Suprapubic skin (tissue), 4 donors: Measurements from ENCODE around the gene PCED1B. TPM values are rescaled to one million over a fixed set of nuclear protein-coding genes. Genes with fewer than 3 reads are reported as not detected.

Experiments used
- DNase-seq, 2 donors: peaks; one replicate each; pipeline ENCODE4 v3.0.0-alpha.2; 2019; ENCODE audit warnings: low spot score in 2 of 2
- H3K27ac ChIP-seq: fragments of 200-600 bp; sonication (generic); one replicate; pipeline ENCODE4 v1.5.1; 2019
- H3K27me3 ChIP-seq: fragments of 200-600 bp; sonication (generic); one replicate; pipeline ENCODE4 v1.5.1; 2019
- H3K36me3 ChIP-seq: fragments of 200-600 bp; sonication (generic); one replicate; pipeline ENCODE4 v1.5.1; 2019
- H3K4me1 ChIP-seq: fragments of 200-600 bp; sonication (generic); one replicate; pipeline ENCODE4 v1.5.1; 2019
- H3K4me3 ChIP-seq: fragments of 200-600 bp; sonication (generic); one replicate; pipeline ENCODE4 v1.5.1; 2019; ENCODE audit warnings: mild to moderate bottlenecking
- H3K9me3 ChIP-seq: fragments of 200-600 bp; sonication (generic); one replicate; pipeline ENCODE4 v1.5.1; 2019
- EP300 ChIP-seq: sonication (generic); formaldehyde crosslinking; IDR thresholded peaks from one replicate; pipeline ENCODE4 v1.6.1; 2017; ENCODE audit warnings: antibody characterized with exemption
- POLR2A ChIP-seq, 2 donors: fragments of 450-650 bp; IDR thresholded peaks; one replicate each; pipeline ENCODE4 v1.6.1; 2017; ENCODE audit warnings: antibody characterized with exemption in 2 of 2, mild to moderate bottlenecking in 2 of 2, moderate library complexity in 2 of 2
- POLR2AphosphoS5 ChIP-seq, 3 donors: sonication (generic); formaldehyde crosslinking; IDR thresholded peaks; one replicate each; pipeline ENCODE4 v1.6.1; 2017; ENCODE audit warnings: antibody characterized with exemption in 3 of 3
- WGBS: methylation state at CpG from one replicate; pipeline ENCODE4 v1.1.5; 2018; 5-methylcytosine and 5-hydroxymethylcytosine counted together
- total RNA-seq, 4 donors: library from RNA; depleted of rRNA; stranded (reverse); fragments of >200 nt; gene quantifications; one replicate each; pipeline ENCODE4 v1.1.0, GENCODE V29; 2016
- TF ChIP-seq, protein P1 (sequence below), 2 donors: fragments of 200-600 bp in 1 of 2; fragments of 450-650 bp in 1 of 2; sonication (generic) in 1 of 2; IDR thresholded peaks; one replicate each; pipeline ENCODE4 v1.5.1; 2016 to 2019; ENCODE audit warnings: antibody characterized with exemption in 2 of 2, mild to moderate bottlenecking in 1 of 2, moderate library complexity in 1 of 2

PCED1B gene
- total RNA-seq, 4 donors from 2014 or later = 0.65 to 5.1 TPM; not detected in 2

DNA sequence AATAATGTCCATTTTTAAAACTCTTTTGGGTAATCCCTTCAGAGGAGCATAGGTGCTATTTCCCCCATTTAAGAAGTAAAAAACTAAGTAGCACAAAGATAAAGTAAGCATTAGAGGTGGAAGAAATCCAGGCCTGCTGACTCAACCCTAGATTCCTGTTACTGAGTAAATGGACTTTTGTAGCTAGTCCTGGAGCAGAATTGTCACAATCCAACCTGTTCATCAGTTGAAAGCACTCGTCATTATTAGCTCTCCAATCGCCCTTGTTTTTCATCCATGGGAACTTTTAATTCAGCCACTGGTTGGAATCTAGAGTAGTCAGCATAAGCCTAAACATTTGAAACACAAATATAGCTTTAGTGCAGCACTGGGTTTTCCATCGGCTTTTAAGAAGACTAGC, 139.8 kb downstream of the PCED1B start:
- DNase-seq = no peak
- H3K4me3 ChIP-seq = no peak overlapping the region
- no peak overlapping the region for H3K27ac ChIP-seq
- no peaks in the 10 kb centered on the region for H3K27me3 ChIP-seq
- no peaks in the 10 kb centered on the region for H3K36me3 ChIP-seq
- TF ChIP-seq POLR2AphosphoS5 (IDR thresholded peaks at IDR 0.05) (no peak), POLR2A (IDR thresholded peaks at IDR 0.05) (no peak), EP300 (no peak)
- TF ChIP-seq, protein P1, sequence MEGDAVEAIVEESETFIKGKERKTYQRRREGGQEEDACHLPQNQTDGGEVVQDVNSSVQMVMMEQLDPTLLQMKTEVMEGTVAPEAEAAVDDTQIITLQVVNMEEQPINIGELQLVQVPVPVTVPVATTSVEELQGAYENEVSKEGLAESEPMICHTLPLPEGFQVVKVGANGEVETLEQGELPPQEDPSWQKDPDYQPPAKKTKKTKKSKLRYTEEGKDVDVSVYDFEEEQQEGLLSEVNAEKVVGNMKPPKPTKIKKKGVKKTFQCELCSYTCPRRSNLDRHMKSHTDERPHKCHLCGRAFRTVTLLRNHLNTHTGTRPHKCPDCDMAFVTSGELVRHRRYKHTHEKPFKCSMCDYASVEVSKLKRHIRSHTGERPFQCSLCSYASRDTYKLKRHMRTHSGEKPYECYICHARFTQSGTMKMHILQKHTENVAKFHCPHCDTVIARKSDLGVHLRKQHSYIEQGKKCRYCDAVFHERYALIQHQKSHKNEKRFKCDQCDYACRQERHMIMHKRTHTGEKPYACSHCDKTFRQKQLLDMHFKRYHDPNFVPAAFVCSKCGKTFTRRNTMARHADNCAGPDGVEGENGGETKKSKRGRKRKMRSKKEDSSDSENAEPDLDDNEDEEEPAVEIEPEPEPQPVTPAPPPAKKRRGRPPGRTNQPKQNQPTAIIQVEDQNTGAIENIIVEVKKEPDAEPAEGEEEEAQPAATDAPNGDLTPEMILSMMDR (IDR thresholded peaks at IDR 0.05) = no peak
- peaks cover 11% of the 10 kb centered on the region for H3K4me1 ChIP-seq
- H3K9me3 ChIP-seq = no peaks in the 10 kb centered on the region
- WGBS = 63% methylated on average over 3 of the region's 3 CpGs

DNA sequence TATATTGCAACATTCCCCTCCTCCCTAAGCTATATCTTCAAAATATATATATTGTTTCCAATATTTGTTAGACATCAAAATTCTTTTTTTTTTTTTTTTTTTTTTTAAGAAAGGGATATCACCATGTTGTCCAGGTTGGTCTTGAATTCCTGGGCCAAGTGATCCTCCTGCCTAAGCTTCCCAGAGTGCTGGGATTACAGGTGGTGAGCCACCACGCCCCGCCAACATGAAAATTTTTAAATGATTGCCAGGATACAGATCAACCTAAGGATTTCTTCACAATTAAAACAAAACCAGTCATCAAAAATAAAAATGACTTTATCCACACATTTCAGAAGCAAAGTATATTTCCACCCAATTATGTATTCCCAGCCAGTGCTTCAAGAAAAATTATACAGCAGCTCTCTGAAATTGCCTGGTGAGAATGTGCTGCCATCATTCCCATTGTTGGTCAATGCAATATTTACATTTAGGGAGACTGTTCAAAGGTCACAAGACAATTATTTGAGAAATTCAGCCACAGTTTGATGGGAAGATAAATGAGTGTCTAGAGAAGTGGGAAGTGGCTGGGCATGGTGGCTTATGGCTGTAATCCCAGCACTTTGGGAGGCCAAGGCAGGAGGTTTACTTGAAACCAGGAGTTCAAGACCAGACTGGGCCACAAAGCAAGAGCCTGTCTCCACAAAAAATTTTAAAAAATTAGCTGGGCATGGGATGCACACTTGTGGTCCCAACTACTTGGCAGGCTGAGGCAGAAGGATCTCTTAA, 142.0 kb downstream of the PCED1B start:
- no peaks in the 10 kb centered on the region for H3K36me3 ChIP-seq
- H3K4me1 ChIP-seq = peaks cover 11% of the 10 kb centered on the region
- no peaks in the 10 kb centered on the region for H3K9me3 ChIP-seq
- H3K27me3 ChIP-seq = no peaks in the 10 kb centered on the region
- H3K4me3 ChIP-seq = no peak overlapping the region
- TF ChIP-seq, protein P1 (IDR thresholded peaks at IDR 0.05) = no peak
- TF ChIP-seq POLR2AphosphoS5 (IDR thresholded peaks at IDR 0.05) (no peak), EP300 (no peak), POLR2A (IDR thresholded peaks at IDR 0.05) (no peak)
- DNase-seq = no peak
- H3K27ac ChIP-seq = no peak overlapping the region
- 100% methylated on average over 2 of the region's 2 CpGs for WGBS

DNA sequence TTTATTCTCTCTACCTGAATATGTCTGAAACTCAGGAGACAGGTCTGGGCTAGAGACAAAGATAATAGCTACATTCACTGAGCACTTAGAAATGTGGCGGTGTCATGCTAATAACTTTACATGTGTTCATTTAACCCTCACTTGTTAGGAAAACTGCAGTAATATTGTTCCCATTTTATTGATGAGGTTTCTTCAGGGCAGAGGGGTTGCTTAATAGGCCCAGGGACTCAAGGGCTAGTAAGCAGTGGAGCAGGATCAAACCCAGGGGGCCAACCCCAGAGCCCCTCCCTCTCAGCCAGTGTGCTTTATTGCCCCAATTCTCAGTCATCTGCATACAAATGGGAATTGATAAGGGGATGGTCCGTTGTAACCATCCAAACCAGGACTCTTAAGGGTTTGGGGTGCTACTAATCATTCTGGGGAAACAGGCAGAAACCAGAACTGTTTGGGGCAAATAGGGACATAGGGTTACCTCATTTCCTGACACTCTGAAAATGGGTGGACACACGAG, 143.2 kb downstream of the PCED1B start:
- no peak for DNase-seq
- WGBS = 88% methylated on average over 3 of the region's 3 CpGs
- TF ChIP-seq POLR2A (IDR thresholded peaks at IDR 0.05) (no peak), EP300 (no peak), POLR2AphosphoS5 (IDR thresholded peaks at IDR 0.05) (no peak)
- TF ChIP-seq, protein P1 (IDR thresholded peaks at IDR 0.05) = no peak
- Histone ChIP-seq H3K27me3 (no peaks in the 10 kb centered on the region), H3K4me3 (no peak overlapping the region), H3K9me3 (no peaks in the 10 kb centered on the region), H3K27ac (no peak overlapping the region), H3K36me3 (no peaks in the 10 kb centered on the region), H3K4me1 (peaks cover 11% of the 10 kb centered on the region)

DNA sequence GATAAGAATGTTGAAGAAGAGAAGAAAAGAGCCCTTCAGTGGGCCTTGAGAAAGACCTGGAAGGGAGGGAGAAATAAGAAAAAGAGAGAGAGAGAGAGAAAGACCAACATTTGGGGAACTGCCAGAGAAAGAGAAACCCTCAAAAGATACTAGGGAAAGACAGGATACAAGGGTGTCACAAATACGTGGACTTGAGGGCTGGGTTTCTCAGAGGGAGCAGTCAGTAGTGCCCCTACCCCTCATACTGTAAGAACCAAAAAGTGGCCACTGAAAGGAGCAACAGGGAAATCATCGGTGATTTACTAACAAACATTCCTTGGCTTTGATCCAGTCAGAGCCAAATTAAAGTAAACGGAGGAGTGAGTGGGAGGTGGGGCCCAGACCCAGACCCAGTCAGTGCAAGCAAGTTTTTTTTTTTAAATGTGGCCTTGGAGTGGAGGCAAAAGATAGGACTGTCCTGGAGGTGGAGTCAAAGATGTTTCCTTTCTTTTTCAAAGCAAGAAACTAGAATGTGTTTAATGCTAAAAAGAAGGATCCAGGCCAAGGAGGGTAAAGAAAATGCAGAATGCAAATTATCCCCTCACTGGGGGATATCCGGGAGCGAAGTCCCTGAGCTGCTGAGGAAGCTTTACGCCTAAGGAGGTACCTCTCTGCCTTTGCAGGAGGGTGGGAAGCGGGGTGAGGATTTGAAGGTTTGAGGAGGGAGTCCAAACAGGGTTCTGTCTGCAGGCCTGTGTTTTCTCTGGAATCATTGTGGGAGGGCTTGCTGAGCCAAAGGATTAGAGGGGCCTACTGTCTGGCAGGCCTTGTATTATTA, 143.8 kb downstream of the PCED1B start:
- no peaks in the 10 kb centered on the region for H3K27me3 ChIP-seq
- WGBS = 66% methylated on average over 7 of the region's 7 CpGs
- DNase-seq = no peak
- H3K4me1 ChIP-seq = peaks cover 11% of the 10 kb centered on the region
- TF ChIP-seq, protein P1 (IDR thresholded peaks at IDR 0.05) = no peak
- TF ChIP-seq EP300 (no peak), POLR2A (IDR thresholded peaks at IDR 0.05) (no peak), POLR2AphosphoS5 (IDR thresholded peaks at IDR 0.05) (no peak)
- H3K4me3 ChIP-seq = no peak overlapping the region
- H3K36me3 ChIP-seq = no peaks in the 10 kb centered on the region
- no peak overlapping the region for H3K27ac ChIP-seq
- H3K9me3 ChIP-seq = no peaks in the 10 kb centered on the region

DNA sequence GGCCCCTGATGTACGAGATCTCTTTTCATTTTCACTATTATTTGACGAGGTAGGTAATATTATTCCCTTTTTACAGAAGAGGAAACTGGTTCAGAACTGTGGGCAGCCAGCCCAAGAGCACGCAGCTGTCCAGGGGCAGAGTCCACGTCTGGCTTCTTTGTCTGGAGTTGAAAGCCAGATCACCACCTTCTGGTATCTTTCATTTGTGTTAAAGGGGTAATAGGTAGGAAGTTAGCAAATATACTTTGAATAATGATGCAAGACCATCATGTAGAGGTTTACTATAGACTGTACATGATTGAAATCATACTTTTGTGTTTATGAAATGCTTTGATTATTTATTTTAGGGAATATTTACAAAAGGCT, 144.4 kb downstream of the PCED1B start:
- Histone ChIP-seq H3K27me3 (no peaks in the 10 kb centered on the region), H3K4me1 (peaks cover 11% of the 10 kb centered on the region), H3K36me3 (no peaks in the 10 kb centered on the region), H3K4me3 (no peak overlapping the region), H3K9me3 (no peaks in the 10 kb centered on the region), H3K27ac (no peak overlapping the region)
- WGBS = 61% methylated on average over 4 of the region's 4 CpGs
- DNase-seq = no peak
- no peak for TF ChIP-seq POLR2AphosphoS5 (IDR thresholded peaks at IDR 0.05)
- TF ChIP-seq POLR2A (IDR thresholded peaks at IDR 0.05) = no peak
- TF ChIP-seq EP300 = no peak
- TF ChIP-seq, protein P1 (IDR thresholded peaks at IDR 0.05) = no peak
